Smooth muscle cell (in vitro differentiated cells): Measurements from ENCODE around the gene HOMER3. TPM values are rescaled to one million over a fixed set of nuclear protein-coding genes. Genes with fewer than 3 reads are reported as not detected.
"Not testable (repeated sequence)": the region's sequence is repeated elsewhere in the genome, so short reads cannot be mapped to it uniquely, and the experiment has no call there.

Experiments used
- DNase-seq: peaks from one replicate; lab custom pipeline; 2025; ENCODE audit not compliant: unreplicated experiment; lab: John Stamatoyannopoulos, UW
- H2AFZ ChIP-seq: fragments of 200-600 bp; sonication (generic); 2 replicates; pipeline ENCODE4 v1.6.0; 2016; ENCODE audit warnings: antibody characterized with exemption, low read depth, mild to moderate bottlenecking
- H3F3A ChIP-seq: fragments of 200-600 bp; sonication (generic); 2 replicates; pipeline ENCODE4 v1.6.0; 2017; ENCODE audit warnings: antibody characterized with exemption, low read depth
- H3K27ac ChIP-seq: fragments of 200-600 bp; sonication (generic); 2 replicates; pipeline ENCODE4 v1.5.1; 2016; ENCODE audit warnings: low read depth, mild to moderate bottlenecking
- H3K27me3 ChIP-seq: fragments of 200-600 bp; sonication (generic); 2 replicates; pipeline ENCODE4 v1.6.1; 2016; ENCODE audit warnings: low read depth, mild to moderate bottlenecking
- H3K36me3 ChIP-seq: fragments of 200-600 bp; sonication (generic); 2 replicates; pipeline ENCODE4 v1.5.1; 2016; ENCODE audit warnings: low read depth
- H3K4me1 ChIP-seq: fragments of 200-600 bp; sonication (generic); 2 replicates; pipeline ENCODE4 v1.5.1; 2016; ENCODE audit warnings: low read depth
- H3K4me2 ChIP-seq: fragments of 200-600 bp; sonication (generic); 2 replicates; pipeline ENCODE4 v1.6.0; 2016; ENCODE audit warnings: mild to moderate bottlenecking
- H3K4me3 ChIP-seq: fragments of 200-600 bp; sonication (generic); 2 replicates; pipeline ENCODE4 v1.5.1; 2016; ENCODE audit warnings: mild to moderate bottlenecking
- H3K79me2 ChIP-seq: fragments of 200-600 bp; sonication (generic); 2 replicates; pipeline ENCODE4 v1.6.0; 2016; ENCODE audit warnings: low read depth, mild to moderate bottlenecking
- H3K9ac ChIP-seq: fragments of 200-600 bp; sonication (generic); 2 replicates; pipeline ENCODE4 v1.6.0; 2016; ENCODE audit warnings: low read depth
- H3K9me3 ChIP-seq: fragments of 200-600 bp; sonication (generic); replicated peaks from 2 replicates; pipeline ENCODE4 v1.5.1; 2016; ENCODE audit warnings: low read depth
- H4K20me1 ChIP-seq: fragments of 200-600 bp; sonication (generic); 2 replicates; pipeline ENCODE4 v1.6.0; 2016; ENCODE audit warnings: low read depth
- WGBS: methylation state at CpG from one replicate; pipeline ENCODE4 v1.1.7; 2016; ENCODE audit warnings: low lambda C conversion rate; 5-methylcytosine and 5-hydroxymethylcytosine counted together
- polyA plus RNA-seq: library from polyadenylated mRNA; unstranded; fragments of >200 nt; fragmentation: Nextera tagmentation; extraction: Ambion mirVana; gene quantifications from 2 replicates; pipeline ENCODE4 v1.2.1, GENCODE V29; 2016
- total RNA-seq: library from RNA; depleted of rRNA; stranded (reverse); fragments of >200 nt; gene quantifications from 2 replicates; pipeline ENCODE4 v1.2.3, GENCODE V29; 2014
- TF ChIP-seq, protein P1 (sequence below): fragments of 200-600 bp; sonication (generic); IDR thresholded peaks from 2 replicates; pipeline ENCODE4 v1.5.1; 2017; ENCODE audit warnings: borderline replicate concordance, mild to moderate bottlenecking, antibody characterized with exemption; ENCODE audit not compliant: insufficient read depth, poor library complexity, severe bottlenecking

The HOMER3 gene
- total and polyA plus RNA-seq, 2 experiments from 2014 or later = 37.4 to 88.1 TPM

DNA sequence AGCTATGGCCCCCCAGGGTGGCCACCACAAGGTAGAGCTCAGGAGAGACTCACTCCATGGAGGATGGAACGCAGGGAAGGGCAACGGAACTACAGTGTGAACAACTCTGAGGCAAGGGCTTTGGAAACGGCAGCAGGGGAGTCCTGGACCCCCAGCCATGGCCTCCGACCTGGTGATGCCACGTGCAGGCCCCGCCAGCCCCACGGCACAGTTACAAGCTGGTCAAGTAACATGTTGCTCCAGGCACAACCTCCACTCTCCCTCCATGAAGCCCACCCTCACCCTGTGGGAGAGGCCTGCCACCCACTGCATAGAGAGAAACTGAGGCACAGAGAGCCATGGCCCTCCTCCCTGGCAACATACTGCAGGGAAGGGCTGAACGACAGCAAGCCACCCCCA, 36.0 kb downstream of the HOMER3 start:
- Histone ChIP-seq H3K4me1 (no peaks in the 10 kb centered on the region), H3K27ac (no peak overlapping the region), H3K4me2 (no peak overlapping the region), H3K79me2 (no peaks in the 10 kb centered on the region), H3F3A (no peaks in the 10 kb centered on the region), H3K36me3 (no peaks in the 10 kb centered on the region), H2AFZ (no peak overlapping the region), H3K27me3 (no peaks in the 10 kb centered on the region), H3K9me3 (no peaks in the 10 kb centered on the region), H3K4me3 (no peak overlapping the region), H3K9ac (no peak overlapping the region), H4K20me1 (peaks cover 53% of the 10 kb centered on the region)
- WGBS = 98% methylated on average over 8 of the region's 8 CpGs
- DNase-seq = no peak
- TF ChIP-seq, protein P1, sequence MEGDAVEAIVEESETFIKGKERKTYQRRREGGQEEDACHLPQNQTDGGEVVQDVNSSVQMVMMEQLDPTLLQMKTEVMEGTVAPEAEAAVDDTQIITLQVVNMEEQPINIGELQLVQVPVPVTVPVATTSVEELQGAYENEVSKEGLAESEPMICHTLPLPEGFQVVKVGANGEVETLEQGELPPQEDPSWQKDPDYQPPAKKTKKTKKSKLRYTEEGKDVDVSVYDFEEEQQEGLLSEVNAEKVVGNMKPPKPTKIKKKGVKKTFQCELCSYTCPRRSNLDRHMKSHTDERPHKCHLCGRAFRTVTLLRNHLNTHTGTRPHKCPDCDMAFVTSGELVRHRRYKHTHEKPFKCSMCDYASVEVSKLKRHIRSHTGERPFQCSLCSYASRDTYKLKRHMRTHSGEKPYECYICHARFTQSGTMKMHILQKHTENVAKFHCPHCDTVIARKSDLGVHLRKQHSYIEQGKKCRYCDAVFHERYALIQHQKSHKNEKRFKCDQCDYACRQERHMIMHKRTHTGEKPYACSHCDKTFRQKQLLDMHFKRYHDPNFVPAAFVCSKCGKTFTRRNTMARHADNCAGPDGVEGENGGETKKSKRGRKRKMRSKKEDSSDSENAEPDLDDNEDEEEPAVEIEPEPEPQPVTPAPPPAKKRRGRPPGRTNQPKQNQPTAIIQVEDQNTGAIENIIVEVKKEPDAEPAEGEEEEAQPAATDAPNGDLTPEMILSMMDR = no peak

DNA sequence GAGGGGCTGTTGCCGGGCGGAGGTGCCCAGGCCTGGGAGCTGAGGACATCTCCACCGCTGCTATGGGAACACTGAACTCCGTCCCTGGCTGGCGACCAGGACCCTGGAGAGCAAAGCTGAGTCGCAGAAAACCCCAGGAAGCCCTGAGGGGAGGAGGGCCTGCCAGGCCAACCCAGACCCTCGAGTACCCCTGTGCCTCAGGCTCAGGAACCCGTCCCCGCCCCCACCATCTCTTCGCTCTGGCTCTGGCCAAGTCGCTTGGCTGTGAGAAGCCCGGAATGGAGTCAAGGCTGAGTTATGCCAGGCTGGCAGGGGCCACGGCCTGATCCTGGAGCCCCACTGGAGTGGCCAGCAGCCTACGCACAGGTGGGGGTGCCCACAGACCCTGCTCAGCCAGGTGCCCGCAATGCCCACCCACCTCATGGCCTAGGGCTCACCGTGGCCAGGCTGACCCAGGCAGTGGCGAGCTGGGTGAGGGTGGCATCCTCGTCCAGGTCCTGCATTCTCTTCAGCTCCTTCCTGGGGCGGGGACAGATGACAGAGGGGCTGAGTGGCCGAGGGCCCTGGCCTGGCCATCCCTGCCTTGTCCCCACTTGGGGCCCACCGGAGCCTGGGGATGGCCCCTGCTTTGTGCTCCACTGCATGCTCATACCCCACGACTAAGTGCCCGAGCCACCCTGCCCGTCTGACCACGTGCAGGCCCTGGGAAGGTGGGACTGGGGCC, 36.5 kb downstream of the HOMER3 start:
- no peaks in the 10 kb centered on the region for H3K27me3 ChIP-seq
- no peaks in the 10 kb centered on the region for H3K4me1 ChIP-seq
- H3K4me3 ChIP-seq = no peak overlapping the region
- H3K27ac ChIP-seq = no peak overlapping the region
- H3K4me2 ChIP-seq = no peak overlapping the region
- H3F3A ChIP-seq = no peaks in the 10 kb centered on the region
- peaks cover 52% of the 10 kb centered on the region for H4K20me1 ChIP-seq
- H3K9me3 ChIP-seq = no peaks in the 10 kb centered on the region
- TF ChIP-seq, protein P1 = no peak
- 99% methylated on average over 25 of the region's 25 CpGs for WGBS
- no peaks in the 10 kb centered on the region for H3K79me2 ChIP-seq
- H3K36me3 ChIP-seq = no peaks in the 10 kb centered on the region
- no peak for DNase-seq
- H3K9ac ChIP-seq = no peak overlapping the region
- H2AFZ ChIP-seq = no peak overlapping the region

DNA sequence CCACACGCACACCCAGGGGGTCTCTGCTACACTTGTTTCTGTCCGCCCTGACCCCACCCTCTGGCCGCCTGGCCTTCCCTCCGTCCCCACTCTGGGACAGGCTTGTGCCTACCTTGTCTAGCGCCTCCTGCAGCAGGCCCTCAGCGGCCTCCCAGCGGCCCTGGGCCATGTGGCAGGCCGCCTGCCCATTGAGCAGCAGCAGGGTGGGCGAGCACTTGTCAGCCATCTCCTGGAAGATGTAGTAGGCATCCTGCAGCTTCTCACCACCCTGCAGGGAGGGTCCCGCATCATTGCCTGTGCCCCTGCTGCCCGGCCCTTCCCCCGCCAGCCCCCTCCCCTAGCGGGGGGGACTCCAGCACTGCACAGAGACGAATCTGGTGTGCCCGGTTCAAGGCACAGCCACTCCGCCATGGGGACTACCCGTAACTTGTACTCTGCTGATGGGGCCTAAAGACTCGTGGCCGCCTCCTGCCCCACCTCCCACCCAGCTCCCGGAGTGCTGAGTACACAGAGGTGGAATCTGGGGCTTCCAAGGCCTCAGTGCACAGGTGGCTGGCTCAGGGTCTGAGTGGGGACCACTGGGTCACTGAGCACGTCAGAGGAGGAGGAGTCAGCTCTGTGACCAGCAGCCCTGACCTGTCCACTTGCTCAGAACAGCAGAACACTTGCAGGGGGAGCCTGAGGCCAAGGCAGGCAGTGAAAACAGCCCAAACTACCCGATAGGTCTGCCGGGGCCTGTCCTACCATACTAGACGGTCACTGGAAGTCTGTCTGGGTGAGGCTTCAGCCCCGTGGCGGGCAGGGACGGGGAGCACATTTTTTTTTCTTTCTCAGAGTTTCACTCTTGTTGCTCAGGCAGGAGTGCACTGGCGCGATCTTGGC, 37.6 kb downstream of the HOMER3 start:
- Histone ChIP-seq H3K9ac (no peak overlapping the region), H3K9me3 (no peaks in the 10 kb centered on the region), H4K20me1 (peaks cover 51% of the 10 kb centered on the region), H3F3A (no peaks in the 10 kb centered on the region), H3K36me3 (no peaks in the 10 kb centered on the region), H3K27me3 (no peaks in the 10 kb centered on the region), H3K4me1 (no peaks in the 10 kb centered on the region), H3K4me3 (no peak overlapping the region), H3K79me2 (no peaks in the 10 kb centered on the region), H2AFZ (no peak overlapping the region), H3K27ac (no peak overlapping the region), H3K4me2 (no peak overlapping the region)
- no peak for DNase-seq
- WGBS = 94% methylated on average over 27 of the region's 29 CpGs
- TF ChIP-seq, protein P1 = no peak

DNA sequence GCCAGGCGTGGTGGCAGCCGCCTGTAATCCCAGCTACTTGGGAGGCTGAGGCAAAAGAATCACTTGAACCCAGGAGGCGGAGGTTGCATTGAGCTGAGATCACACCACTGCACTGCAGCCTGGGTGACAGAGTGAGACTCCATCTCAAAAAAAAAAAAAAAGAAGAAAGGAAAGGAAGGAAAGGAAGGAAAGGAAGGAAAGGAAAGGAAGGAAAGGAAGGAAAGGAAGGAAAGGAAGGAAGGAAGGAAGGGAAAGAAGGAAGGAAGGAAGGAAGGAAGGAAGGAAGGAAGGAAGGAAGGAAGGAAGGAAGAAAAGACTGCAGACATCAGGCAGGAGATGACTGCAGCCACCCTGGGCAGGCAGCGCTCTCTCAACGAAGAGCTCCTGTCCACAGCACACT, 38.5 kb downstream of the HOMER3 start:
- not testable (repeated sequence) for H3K27me3 ChIP-seq, H3K36me3 ChIP-seq, H3K4me3 ChIP-seq, H3K4me2 ChIP-seq, H3K79me2 ChIP-seq, H3K27ac ChIP-seq, H3K4me1 ChIP-seq, DNase-seq, H3K9ac ChIP-seq, H3F3A ChIP-seq, H2AFZ ChIP-seq, H3K9me3 ChIP-seq
- 96% methylated on average over 5 of the region's 5 CpGs for WGBS
- H4K20me1 ChIP-seq = peaks cover 44% of the 10 kb centered on the region
